Stimulated activated CD8-positive, alpha-beta memory T cell treated with anti-CD3 and anti-CD28 coated beads, Interleukin-2, amount 100 ng/mL, for 48 hours (primary cell): Measurements from ENCODE around the gene UBAC2.
"Not testable (repeated sequence)": the region's sequence is repeated elsewhere in the genome, so short reads cannot be mapped to it uniquely, and the experiment has no call there.

Experiments
- DNase-seq, 2 donors: peaks; one replicate each; pipeline ENCODE4 v3.0.0-alpha.2; 2020; ENCODE audit warnings: low read depth in 2 of 2

The UBAC2 gene

GRCh38 chr13:99214731-99215130, 14.1 kb downstream of the UBAC2 start:
- no peak for DNase-seq

- no peak for DNase-seq
These were observed 14.7 kb downstream of the UBAC2 start for GRCh38 chr13:99215184-99215830.

GRCh38 chr13:99217461-99218110, 16.9 kb downstream of the UBAC2 start:
- no peak for DNase-seq

- no peak for DNase-seq
These were observed 17.5 kb downstream of the UBAC2 start for GRCh38 chr13:99218126-99218525.

GRCh38 chr13:99218545-99218944, 17.9 kb downstream of the UBAC2 start:
- DNase-seq, result no peak

GRCh38 chr13:99218969-99219368, 18.3 kb downstream of the UBAC2 start:
- DNase-seq, result no peak

GRCh38 chr13:99220199-99220935, 19.7 kb downstream of the UBAC2 start:
- DNase-seq, result no peak

- DNase-seq, result no peak
These were observed 21.0 kb downstream of the UBAC2 start for GRCh38 chr13:99221567-99222239.

- DNase-seq, result no peak
These were observed 22.9 kb downstream of the UBAC2 start for GRCh38 chr13:99223587-99223986.

GRCh38 chr13:99224021-99224420, 23.4 kb downstream of the UBAC2 start:
- DNase-seq, result no peak

- DNase-seq, result no peak
These were observed 24.4 kb downstream of the UBAC2 start for GRCh38 chr13:99225078-99225477.

- DNase-seq, result no peak
These were observed 25.9 kb downstream of the UBAC2 start for GRCh38 chr13:99226513-99226912.

GRCh38 chr13:99227331-99227900, 26.8 kb downstream of the UBAC2 start:
- no peak for DNase-seq

- DNase-seq, result no peak
These were observed 27.4 kb downstream of the UBAC2 start for GRCh38 chr13:99227909-99228688.

GRCh38 chr13:99228737-99229691, 28.4 kb downstream of the UBAC2 start:
- DNase-seq, result no peak

- DNase-seq, result not testable (repeated sequence)
These were observed 29.9 kb downstream of the UBAC2 start for GRCh38 chr13:99230588-99230987.

- no peak for DNase-seq
These were observed 30.3 kb downstream of the UBAC2 start for GRCh38 chr13:99230991-99231390.

- no peak for DNase-seq
These were observed 31.1 kb downstream of the UBAC2 start for GRCh38 chr13:99231721-99232120.

- no peak for DNase-seq
These were observed 37.5 kb downstream of the UBAC2 start for GRCh38 chr13:99237981-99238662.

GRCh38 chr13:99246100-99246499, 45.4 kb downstream of the UBAC2 start:
- DNase-seq, result no peak
